Measurements from ENCODE around the gene SSU72.
A peak's percentile ranks its signal among the peaks of the same experiment; 100 is the strongest.
"Not testable (repeated sequence)": the region's sequence is repeated elsewhere in the genome, so short reads cannot be mapped to it uniquely, and the experiment has no call there.

SSU72 gene

DNA sequence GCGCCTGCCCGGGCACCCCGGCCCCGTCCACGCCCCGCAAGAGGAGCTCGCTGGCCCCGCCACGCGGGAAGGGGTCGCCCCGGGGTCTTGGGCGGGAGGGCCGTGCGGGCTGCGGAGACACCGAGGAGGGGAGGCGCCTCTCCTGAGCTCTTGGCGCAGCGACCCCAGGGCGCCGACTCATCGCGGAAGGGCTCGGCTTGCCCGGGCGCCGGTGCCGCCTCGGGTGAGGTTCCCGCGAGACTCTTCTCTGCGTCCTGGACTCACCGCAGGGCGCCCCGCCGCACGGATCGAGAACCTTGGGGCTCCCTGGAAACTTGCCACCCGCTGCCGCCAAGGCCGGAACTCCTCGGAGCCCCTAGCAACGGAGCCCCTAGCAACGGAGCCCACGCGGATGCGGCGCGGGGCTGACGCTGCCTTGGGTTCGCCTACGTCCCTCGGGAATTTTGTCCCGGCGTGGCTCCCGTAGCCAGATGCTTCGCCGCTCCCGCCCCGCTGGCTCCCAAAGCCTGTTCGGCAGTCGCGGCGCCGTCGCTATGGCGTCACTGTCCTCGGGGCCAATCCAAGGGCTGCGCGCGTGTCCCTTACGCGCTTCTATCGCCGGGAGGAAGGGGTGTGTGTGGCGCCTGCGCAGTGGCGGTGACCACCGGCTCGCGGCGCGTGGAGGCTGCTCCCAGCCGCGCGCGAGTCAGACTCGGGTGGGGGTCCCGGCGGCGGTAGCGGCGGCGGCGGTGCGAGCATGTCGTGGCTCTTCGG is 63.0 kb downstream of the SSU72 start, which contains the start of gene ATAD3A:
ATAD3A (plus strand) TSS at position 630 of the 753 bp plus-strand sequence; CDS start at position 737, 107 bp downstream.
- H3K4me1 ChIP-seq (ENCODE audit: insufficient read depth, low read length, poor library complexity, severe bottlenecking): peaks cover 14% of the 10 kb centered on the region
- H3K4me3 ChIP-seq (ENCODE audit: low read length, poor library complexity, severe bottlenecking): peak within 1 kb of the TSS; percentile 81
- no peaks in the 10 kb centered on the region for H3K27me3 ChIP-seq (ENCODE audit: insufficient read depth, low read length, poor library complexity, severe bottlenecking)
- H3K9me2 ChIP-seq (replicated peaks; ENCODE audit: low read depth, low read length): no peaks in the 10 kb centered on the region
- H3K36me3 ChIP-seq (ENCODE audit: insufficient read depth, low read length): no peaks in the 10 kb centered on the region
- peak within 1 kb of the TSS; percentile 72 for H2AFZ ChIP-seq (ENCODE audit: low read length)
- no peak for TF ChIP-seq EZH2phosphoT487 (IDR thresholded peaks at IDR 0.05; ENCODE audit: borderline replicate concordance)
- TF ChIP-seq, protein P1, sequence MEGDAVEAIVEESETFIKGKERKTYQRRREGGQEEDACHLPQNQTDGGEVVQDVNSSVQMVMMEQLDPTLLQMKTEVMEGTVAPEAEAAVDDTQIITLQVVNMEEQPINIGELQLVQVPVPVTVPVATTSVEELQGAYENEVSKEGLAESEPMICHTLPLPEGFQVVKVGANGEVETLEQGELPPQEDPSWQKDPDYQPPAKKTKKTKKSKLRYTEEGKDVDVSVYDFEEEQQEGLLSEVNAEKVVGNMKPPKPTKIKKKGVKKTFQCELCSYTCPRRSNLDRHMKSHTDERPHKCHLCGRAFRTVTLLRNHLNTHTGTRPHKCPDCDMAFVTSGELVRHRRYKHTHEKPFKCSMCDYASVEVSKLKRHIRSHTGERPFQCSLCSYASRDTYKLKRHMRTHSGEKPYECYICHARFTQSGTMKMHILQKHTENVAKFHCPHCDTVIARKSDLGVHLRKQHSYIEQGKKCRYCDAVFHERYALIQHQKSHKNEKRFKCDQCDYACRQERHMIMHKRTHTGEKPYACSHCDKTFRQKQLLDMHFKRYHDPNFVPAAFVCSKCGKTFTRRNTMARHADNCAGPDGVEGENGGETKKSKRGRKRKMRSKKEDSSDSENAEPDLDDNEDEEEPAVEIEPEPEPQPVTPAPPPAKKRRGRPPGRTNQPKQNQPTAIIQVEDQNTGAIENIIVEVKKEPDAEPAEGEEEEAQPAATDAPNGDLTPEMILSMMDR (conservative IDR thresholded peaks at IDR 0.05; ENCODE audit: low read length): no peak
- peaks cover 20% of the 10 kb centered on the region; the same call in 1 of the 2 replicates for H3K79me2 ChIP-seq (ENCODE audit: insufficient read depth, low read length)
- no peaks in the 10 kb centered on the region for H3F3A ChIP-seq (ENCODE audit: low read depth)
- H3K9me3 ChIP-seq (ENCODE audit: insufficient read depth, low read depth, low read length): no peaks in the 10 kb centered on the region
- peaks cover 4% of the 10 kb centered on the region for H4K20me1 ChIP-seq (ENCODE audit: insufficient read depth, low read length, poor library complexity, severe bottlenecking)
- peak within 1 kb of the TSS; percentile 80 for H3K4me2 ChIP-seq (ENCODE audit: low read depth, low read length, poor library complexity, severe bottlenecking)
- peak within 1 kb of the TSS; percentile 85 for H3K9ac ChIP-seq (ENCODE audit: low read depth, low read length, poor library complexity, severe bottlenecking)

GRCh38 chr1:1510912-1511532 is 63.6 kb downstream of the SSU72 start:
- Histone ChIP-seq H3K9me2 (replicated peaks; ENCODE audit: low read depth, low read length) (no peaks in the 10 kb centered on the region), H3K36me3 (ENCODE audit: insufficient read depth, low read length) (no peaks in the 10 kb centered on the region), H3K9me3 (ENCODE audit: insufficient read depth, low read depth, low read length) (no peaks in the 10 kb centered on the region), H4K20me1 (ENCODE audit: insufficient read depth, low read length, poor library complexity, severe bottlenecking) (peaks cover 4% of the 10 kb centered on the region), H3K27me3 (ENCODE audit: insufficient read depth, low read length, poor library complexity, severe bottlenecking) (no peaks in the 10 kb centered on the region), H3F3A (ENCODE audit: low read depth) (no peaks in the 10 kb centered on the region), H3K4me2 (ENCODE audit: low read depth, low read length, poor library complexity, severe bottlenecking) (peak overlapping the region; percentile 80), H3K4me3 (ENCODE audit: low read length, poor library complexity, severe bottlenecking) (peak overlapping the region; percentile 81), H3K79me2 (ENCODE audit: insufficient read depth, low read length) (peaks cover 20% of the 10 kb centered on the region; the same call in 1 of the 2 replicates), H3K4me1 (ENCODE audit: insufficient read depth, low read length, poor library complexity, severe bottlenecking) (peaks cover 14% of the 10 kb centered on the region), H2AFZ (ENCODE audit: low read length) (peak overlapping the region; percentile 72), H3K9ac (ENCODE audit: low read depth, low read length, poor library complexity, severe bottlenecking) (peak overlapping the region; percentile 85)
- TF ChIP-seq EZH2phosphoT487 (IDR thresholded peaks at IDR 0.05; ENCODE audit: borderline replicate concordance): no peak
- TF ChIP-seq, protein P1 (conservative IDR thresholded peaks at IDR 0.05; ENCODE audit: low read length): no peak

- H4K20me1 ChIP-seq (ENCODE audit: insufficient read depth, low read length, poor library complexity, severe bottlenecking); H3K36me3 ChIP-seq (ENCODE audit: insufficient read depth, low read length); H2AFZ ChIP-seq (ENCODE audit: low read length); H3K27me3 ChIP-seq (ENCODE audit: insufficient read depth, low read length, poor library complexity, severe bottlenecking); H3K4me3 ChIP-seq (ENCODE audit: low read length, poor library complexity, severe bottlenecking); H3K9ac ChIP-seq (ENCODE audit: low read depth, low read length, poor library complexity, severe bottlenecking); H3K4me1 ChIP-seq (ENCODE audit: insufficient read depth, low read length, poor library complexity, severe bottlenecking); H3K9me2 ChIP-seq (replicated peaks; ENCODE audit: low read depth, low read length); H3F3A ChIP-seq (ENCODE audit: low read depth); H3K4me2 ChIP-seq (ENCODE audit: low read depth, low read length, poor library complexity, severe bottlenecking); H3K79me2 ChIP-seq (ENCODE audit: insufficient read depth, low read length); H3K9me3 ChIP-seq (ENCODE audit: insufficient read depth, low read depth, low read length): not testable (repeated sequence)
Measured at GRCh38 chr1:1509465-1509850, 65.2 kb downstream of the SSU72 start.

DNA sequence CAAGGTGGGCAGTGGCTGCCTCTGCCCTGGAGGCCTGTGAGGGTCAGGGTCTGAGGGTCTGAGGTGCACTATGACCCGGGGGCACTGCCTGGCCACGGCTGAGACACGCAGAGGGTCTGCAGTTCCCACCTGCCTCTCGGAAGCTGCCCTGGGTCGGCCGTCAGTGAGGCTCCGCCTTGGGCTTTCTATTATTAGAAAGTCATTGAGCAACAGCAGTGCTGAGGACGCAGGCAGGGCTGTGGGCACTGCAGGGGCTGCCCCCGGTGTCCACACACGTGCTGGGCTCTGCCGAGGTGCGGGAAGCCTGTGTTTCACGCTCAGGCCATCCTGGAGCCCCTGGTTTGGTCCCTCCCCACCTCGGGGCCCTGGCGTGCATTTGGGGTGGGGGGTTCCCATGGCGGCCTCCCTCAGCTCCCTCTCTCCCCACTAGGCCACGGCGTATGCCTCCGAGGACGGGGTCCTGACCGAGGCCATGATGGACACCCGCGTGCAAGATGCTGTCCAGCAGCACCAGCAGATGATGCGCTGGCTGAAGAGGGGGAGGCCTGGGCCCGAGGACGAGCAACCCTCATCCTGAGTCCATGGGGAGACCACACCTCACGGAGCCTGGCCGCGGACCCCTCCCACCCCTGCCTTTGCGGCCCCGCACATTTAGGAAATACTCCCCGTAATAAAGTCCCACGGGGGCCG is 65.7 kb downstream of the SSU72 start:
- H3K4me2 ChIP-seq (ENCODE audit: low read depth, low read length, poor library complexity, severe bottlenecking); H3K79me2 ChIP-seq (ENCODE audit: insufficient read depth, low read length); H3K27me3 ChIP-seq (ENCODE audit: insufficient read depth, low read length, poor library complexity, severe bottlenecking); H3F3A ChIP-seq (ENCODE audit: low read depth); H3K9ac ChIP-seq (ENCODE audit: low read depth, low read length, poor library complexity, severe bottlenecking); H3K4me1 ChIP-seq (ENCODE audit: insufficient read depth, low read length, poor library complexity, severe bottlenecking); H4K20me1 ChIP-seq (ENCODE audit: insufficient read depth, low read length, poor library complexity, severe bottlenecking); H3K36me3 ChIP-seq (ENCODE audit: insufficient read depth, low read length); H3K9me3 ChIP-seq (ENCODE audit: insufficient read depth, low read depth, low read length); H2AFZ ChIP-seq (ENCODE audit: low read length); H3K4me3 ChIP-seq (ENCODE audit: low read length, poor library complexity, severe bottlenecking); H3K9me2 ChIP-seq (replicated peaks; ENCODE audit: low read depth, low read length): not testable (repeated sequence)

All from Loucy (cell line).